Measurements from ENCODE around the gene PRPH. TPM values are rescaled to one million over a fixed set of nuclear protein-coding genes. Genes with fewer than 3 reads are reported as not detected.
A peak's percentile ranks its signal among the peaks of the same experiment; 100 is the strongest.

PRPH gene
- total and polyA plus RNA-seq, 2 of the 13 experiments (the other 11 are each of a cell fraction or from before 2014, with no cell fraction given), result 0.12 TPM; not detected in 1

- TF ChIP-seq NAIF1 (CRISPR knock-in tag; IDR thresholded peaks at IDR 0.05; ENCODE audit: borderline replicate concordance) (no peak), KLF16 (CRISPR knock-in tag; IDR thresholded peaks at IDR 0.05) (no peak), TFE3 (CRISPR knock-in tag; IDR thresholded peaks at IDR 0.05) (no peak), E2F2 (CRISPR knock-in tag; IDR thresholded peaks at IDR 0.05; ENCODE audit: borderline replicate concordance) (no peak), ZNF770 (CRISPR knock-in tag; IDR thresholded peaks at IDR 0.05) (peak; percentile 82), PITX1 (CRISPR knock-in tag; IDR thresholded peaks at IDR 0.05) (peak; percentile 33; the same call in 1 of the 2 replicates), KDM6A (CRISPR knock-in tag; IDR thresholded peaks at IDR 0.05; ENCODE audit: low read depth) (no peak), MYPOP (CRISPR knock-in tag; IDR thresholded peaks at IDR 0.05) (peak; percentile 85), ZSCAN21 (CRISPR knock-in tag; IDR thresholded peaks at IDR 0.05; ENCODE audit: borderline replicate concordance) (peak; percentile 29; the same call in 1 of the 2 replicates), ZNF552 (CRISPR knock-in tag; IDR thresholded peaks at IDR 0.05; ENCODE audit: borderline replicate concordance) (peak; percentile 30; the same call in 1 of the 2 replicates), IKZF4 (CRISPR knock-in tag; IDR thresholded peaks at IDR 0.05; ENCODE audit: borderline replicate concordance, low read depth, not compliant biosample characterization) (no peak), BCL3 (CRISPR knock-in tag; IDR thresholded peaks at IDR 0.05) (peak; percentile 58; the same call in 1 of the 2 replicates), NRL (CRISPR knock-in tag; IDR thresholded peaks at IDR 0.05; ENCODE audit: borderline replicate concordance) (0 out of 2 replicates have a peak, but pooled peaks have one; percentile 51), CAMTA2 (CRISPR knock-in tag; IDR thresholded peaks at IDR 0.05; ENCODE audit: borderline replicate concordance) (0 out of 2 replicates have a peak, but pooled peaks have one; percentile 29)
- TF ChIP-seq, protein P1, sequence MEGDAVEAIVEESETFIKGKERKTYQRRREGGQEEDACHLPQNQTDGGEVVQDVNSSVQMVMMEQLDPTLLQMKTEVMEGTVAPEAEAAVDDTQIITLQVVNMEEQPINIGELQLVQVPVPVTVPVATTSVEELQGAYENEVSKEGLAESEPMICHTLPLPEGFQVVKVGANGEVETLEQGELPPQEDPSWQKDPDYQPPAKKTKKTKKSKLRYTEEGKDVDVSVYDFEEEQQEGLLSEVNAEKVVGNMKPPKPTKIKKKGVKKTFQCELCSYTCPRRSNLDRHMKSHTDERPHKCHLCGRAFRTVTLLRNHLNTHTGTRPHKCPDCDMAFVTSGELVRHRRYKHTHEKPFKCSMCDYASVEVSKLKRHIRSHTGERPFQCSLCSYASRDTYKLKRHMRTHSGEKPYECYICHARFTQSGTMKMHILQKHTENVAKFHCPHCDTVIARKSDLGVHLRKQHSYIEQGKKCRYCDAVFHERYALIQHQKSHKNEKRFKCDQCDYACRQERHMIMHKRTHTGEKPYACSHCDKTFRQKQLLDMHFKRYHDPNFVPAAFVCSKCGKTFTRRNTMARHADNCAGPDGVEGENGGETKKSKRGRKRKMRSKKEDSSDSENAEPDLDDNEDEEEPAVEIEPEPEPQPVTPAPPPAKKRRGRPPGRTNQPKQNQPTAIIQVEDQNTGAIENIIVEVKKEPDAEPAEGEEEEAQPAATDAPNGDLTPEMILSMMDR (CRISPR knock-in tag; IDR thresholded peaks at IDR 0.05), result peak; percentile 10; the same call in 1 of the 2 replicates
- TF ChIP-seq, protein P2, sequence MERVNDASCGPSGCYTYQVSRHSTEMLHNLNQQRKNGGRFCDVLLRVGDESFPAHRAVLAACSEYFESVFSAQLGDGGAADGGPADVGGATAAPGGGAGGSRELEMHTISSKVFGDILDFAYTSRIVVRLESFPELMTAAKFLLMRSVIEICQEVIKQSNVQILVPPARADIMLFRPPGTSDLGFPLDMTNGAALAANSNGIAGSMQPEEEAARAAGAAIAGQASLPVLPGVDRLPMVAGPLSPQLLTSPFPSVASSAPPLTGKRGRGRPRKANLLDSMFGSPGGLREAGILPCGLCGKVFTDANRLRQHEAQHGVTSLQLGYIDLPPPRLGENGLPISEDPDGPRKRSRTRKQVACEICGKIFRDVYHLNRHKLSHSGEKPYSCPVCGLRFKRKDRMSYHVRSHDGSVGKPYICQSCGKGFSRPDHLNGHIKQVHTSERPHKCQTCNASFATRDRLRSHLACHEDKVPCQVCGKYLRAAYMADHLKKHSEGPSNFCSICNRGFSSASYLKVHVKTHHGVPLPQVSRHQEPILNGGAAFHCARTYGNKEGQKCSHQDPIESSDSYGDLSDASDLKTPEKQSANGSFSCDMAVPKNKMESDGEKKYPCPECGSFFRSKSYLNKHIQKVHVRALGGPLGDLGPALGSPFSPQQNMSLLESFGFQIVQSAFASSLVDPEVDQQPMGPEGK (CRISPR knock-in tag; IDR thresholded peaks at IDR 0.05), result peak; percentile 13; the same call in 1 of the 2 replicates
These were observed 51.8 kb downstream of the PRPH start, which contains the start of gene DNAJC22 (continued) for GRCh38 chr12:49346659-49347310.

All from HepG2 (cell line).